ENCODE data around the gene GIT1. TPM values are rescaled to one million over a fixed set of nuclear protein-coding genes. Genes with fewer than 3 reads are reported as not detected.

The GIT1 gene
- total and polyA plus RNA-seq, 2 of the 13 experiments (the other 11 are each of a cell fraction or from before 2014, with no cell fraction given): 14.2 to 30.8 TPM

DNA sequence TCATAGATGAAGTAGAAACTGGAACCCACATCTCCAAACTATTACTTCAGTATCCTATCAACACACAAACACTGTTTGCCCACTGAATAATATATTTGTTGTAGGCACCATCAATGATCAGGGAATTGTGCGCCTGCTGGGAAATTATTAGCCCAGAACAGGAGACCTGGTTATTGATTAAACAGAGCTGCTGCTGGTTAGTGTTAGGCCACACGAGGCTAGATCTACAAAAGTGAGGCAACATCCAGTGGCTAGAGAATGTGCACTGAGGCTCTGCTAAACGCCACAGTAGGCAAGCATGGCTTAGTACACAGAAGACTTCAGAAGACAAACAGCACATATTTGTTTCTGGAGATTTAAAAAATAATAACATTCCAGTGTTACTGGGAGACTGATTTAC lies 33.6 kb downstream of the GIT1 start (continued):
- TF ChIP-seq, protein P1, sequence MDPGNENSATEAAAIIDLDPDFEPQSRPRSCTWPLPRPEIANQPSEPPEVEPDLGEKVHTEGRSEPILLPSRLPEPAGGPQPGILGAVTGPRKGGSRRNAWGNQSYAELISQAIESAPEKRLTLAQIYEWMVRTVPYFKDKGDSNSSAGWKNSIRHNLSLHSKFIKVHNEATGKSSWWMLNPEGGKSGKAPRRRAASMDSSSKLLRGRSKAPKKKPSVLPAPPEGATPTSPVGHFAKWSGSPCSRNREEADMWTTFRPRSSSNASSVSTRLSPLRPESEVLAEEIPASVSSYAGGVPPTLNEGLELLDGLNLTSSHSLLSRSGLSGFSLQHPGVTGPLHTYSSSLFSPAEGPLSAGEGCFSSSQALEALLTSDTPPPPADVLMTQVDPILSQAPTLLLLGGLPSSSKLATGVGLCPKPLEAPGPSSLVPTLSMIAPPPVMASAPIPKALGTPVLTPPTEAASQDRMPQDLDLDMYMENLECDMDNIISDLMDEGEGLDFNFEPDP (CRISPR knock-in tag; conservative IDR thresholded peaks at IDR 0.05): no peak
- TF ChIP-seq, protein P2, sequence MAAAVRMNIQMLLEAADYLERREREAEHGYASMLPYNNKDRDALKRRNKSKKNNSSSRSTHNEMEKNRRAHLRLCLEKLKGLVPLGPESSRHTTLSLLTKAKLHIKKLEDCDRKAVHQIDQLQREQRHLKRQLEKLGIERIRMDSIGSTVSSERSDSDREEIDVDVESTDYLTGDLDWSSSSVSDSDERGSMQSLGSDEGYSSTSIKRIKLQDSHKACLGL (CRISPR knock-in tag; IDR thresholded peaks at IDR 0.05): no peak
- TF ChIP-seq, protein P3, sequence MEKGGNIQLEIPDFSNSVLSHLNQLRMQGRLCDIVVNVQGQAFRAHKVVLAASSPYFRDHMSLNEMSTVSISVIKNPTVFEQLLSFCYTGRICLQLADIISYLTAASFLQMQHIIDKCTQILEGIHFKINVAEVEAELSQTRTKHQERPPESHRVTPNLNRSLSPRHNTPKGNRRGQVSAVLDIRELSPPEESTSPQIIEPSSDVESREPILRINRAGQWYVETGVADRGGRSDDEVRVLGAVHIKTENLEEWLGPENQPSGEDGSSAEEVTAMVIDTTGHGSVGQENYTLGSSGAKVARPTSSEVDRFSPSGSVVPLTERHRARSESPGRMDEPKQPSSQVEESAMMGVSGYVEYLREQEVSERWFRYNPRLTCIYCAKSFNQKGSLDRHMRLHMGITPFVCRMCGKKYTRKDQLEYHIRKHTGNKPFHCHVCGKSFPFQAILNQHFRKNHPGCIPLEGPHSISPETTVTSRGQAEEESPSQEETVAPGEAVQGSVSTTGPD (CRISPR knock-in tag; IDR thresholded peaks at IDR 0.05): peak; percentile 94; the same call in 1 of the 2 replicates
- TF ChIP-seq TOPORS (CRISPR knock-in tag; IDR thresholded peaks at IDR 0.05) (no peak), ZNF558 (CRISPR knock-in tag; IDR thresholded peaks at IDR 0.05; ENCODE audit: borderline replicate concordance) (no peak), KLF13 (CRISPR knock-in tag; IDR thresholded peaks at IDR 0.05) (no peak), ARNT2 (CRISPR knock-in tag; IDR thresholded peaks at IDR 0.05; ENCODE audit: low read depth) (no peak), SETDB1 (CRISPR knock-in tag; IDR thresholded peaks at IDR 0.05; ENCODE audit: borderline replicate concordance) (no peak), ZNF143 (CRISPR knock-in tag; IDR thresholded peaks at IDR 0.05) (no peak), ERF (CRISPR knock-in tag; IDR thresholded peaks at IDR 0.05) (peak; percentile 53; the same call in 1 of the 2 replicates), RARA (CRISPR knock-in tag; IDR thresholded peaks at IDR 0.05) (peak; percentile 29; the same call in 1 of the 2 replicates), HMGA1 (CRISPR knock-in tag; conservative IDR thresholded peaks at IDR 0.05) (no peak)
- TF ChIP-seq, protein P4, sequence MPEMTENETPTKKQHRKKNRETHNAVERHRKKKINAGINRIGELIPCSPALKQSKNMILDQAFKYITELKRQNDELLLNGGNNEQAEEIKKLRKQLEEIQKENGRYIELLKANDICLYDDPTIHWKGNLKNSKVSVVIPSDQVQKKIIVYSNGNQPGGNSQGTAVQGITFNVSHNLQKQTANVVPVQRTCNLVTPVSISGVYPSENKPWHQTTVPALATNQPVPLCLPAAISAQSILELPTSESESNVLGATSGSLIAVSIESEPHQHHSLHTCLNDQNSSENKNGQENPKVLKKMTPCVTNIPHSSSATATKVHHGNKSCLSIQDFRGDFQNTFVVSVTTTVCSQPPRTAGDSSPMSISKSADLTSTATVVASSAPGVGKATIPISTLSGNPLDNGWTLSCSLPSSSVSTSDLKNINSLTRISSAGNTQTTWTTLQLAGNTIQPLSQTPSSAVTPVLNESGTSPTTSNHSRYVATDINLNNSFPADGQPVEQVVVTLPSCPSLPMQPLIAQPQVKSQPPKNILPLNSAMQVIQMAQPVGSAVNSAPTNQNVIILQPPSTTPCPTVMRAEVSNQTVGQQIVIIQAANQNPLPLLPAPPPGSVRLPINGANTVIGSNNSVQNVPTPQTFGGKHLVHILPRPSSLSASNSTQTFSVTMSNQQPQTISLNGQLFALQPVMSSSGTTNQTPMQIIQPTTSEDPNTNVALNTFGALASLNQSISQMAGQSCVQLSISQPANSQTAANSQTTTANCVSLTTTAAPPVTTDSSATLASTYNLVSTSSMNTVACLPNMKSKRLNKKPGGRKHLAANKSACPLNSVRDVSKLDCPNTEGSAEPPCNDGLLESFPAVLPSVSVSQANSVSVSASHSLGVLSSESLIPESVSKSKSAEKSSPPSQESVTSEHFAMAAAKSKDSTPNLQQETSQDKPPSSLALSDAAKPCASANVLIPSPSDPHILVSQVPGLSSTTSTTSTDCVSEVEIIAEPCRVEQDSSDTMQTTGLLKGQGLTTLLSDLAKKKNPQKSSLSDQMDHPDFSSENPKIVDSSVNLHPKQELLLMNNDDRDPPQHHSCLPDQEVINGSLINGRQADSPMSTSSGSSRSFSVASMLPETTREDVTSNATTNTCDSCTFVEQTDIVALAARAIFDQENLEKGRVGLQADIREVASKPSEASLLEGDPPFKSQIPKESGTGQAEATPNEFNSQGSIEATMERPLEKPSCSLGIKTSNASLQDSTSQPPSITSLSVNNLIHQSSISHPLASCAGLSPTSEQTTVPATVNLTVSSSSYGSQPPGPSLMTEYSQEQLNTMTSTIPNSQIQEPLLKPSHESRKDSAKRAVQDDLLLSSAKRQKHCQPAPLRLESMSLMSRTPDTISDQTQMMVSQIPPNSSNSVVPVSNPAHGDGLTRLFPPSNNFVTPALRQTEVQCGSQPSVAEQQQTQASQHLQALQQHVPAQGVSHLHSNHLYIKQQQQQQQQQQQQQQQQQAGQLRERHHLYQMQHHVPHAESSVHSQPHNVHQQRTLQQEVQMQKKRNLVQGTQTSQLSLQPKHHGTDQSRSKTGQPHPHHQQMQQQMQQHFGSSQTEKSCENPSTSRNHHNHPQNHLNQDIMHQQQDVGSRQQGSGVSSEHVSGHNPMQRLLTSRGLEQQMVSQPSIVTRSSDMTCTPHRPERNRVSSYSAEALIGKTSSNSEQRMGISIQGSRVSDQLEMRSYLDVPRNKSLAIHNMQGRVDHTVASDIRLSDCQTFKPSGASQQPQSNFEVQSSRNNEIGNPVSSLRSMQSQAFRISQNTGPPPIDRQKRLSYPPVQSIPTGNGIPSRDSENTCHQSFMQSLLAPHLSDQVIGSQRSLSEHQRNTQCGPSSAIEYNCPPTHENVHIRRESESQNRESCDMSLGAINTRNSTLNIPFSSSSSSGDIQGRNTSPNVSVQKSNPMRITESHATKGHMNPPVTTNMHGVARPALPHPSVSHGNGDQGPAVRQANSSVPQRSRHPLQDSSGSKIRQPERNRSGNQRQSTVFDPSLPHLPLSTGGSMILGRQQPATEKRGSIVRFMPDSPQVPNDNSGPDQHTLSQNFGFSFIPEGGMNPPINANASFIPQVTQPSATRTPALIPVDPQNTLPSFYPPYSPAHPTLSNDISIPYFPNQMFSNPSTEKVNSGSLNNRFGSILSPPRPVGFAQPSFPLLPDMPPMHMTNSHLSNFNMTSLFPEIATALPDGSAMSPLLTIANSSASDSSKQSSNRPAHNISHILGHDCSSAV (CRISPR knock-in tag; IDR thresholded peaks at IDR 0.05; ENCODE audit: borderline replicate concordance): no peak
- TF ChIP-seq, protein P5, sequence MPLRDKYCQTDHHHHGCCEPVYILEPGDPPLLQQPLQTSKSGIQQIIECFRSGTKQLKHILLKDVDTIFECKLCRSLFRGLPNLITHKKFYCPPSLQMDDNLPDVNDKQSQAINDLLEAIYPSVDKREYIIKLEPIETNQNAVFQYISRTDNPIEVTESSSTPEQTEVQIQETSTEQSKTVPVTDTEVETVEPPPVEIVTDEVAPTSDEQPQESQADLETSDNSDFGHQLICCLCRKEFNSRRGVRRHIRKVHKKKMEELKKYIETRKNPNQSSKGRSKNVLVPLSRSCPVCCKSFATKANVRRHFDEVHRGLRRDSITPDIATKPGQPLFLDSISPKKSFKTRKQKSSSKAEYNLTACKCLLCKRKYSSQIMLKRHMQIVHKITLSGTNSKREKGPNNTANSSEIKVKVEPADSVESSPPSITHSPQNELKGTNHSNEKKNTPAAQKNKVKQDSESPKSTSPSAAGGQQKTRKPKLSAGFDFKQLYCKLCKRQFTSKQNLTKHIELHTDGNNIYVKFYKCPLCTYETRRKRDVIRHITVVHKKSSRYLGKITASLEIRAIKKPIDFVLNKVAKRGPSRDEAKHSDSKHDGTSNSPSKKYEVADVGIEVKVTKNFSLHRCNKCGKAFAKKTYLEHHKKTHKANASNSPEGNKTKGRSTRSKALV (CRISPR knock-in tag; IDR thresholded peaks at IDR 0.05): no peak
